Fibroblast of lung (primary cell): ENCODE data around the gene PRKCH. TPM values are rescaled to one million over a fixed set of nuclear protein-coding genes. Genes with fewer than 3 reads are reported as not detected.

Source experiments
- DNase-seq, 2 donors: peaks; one replicate each; pipeline versions ENCODE4 v3.0.0 to v3.0.0-alpha.2; 2010; ENCODE audit warnings: low read depth in 2 of 2
- H2AFZ ChIP-seq: 2 replicates; pipeline ENCODE4 v1.5.1; 2012; ENCODE audit warnings: low read length, control low read depth, inconsistent platforms
- H3K27ac ChIP-seq: 2 replicates; pipeline ENCODE4 v1.5.1; 2011; ENCODE audit warnings: low read length, control low read depth; ENCODE audit not compliant: insufficient read depth
- H3K27me3 ChIP-seq: 2 replicates; pipeline ENCODE4 v1.5.1; 2011; ENCODE audit warnings: mild to moderate bottlenecking, low read length; ENCODE audit not compliant: control insufficient read depth, insufficient read depth
- H3K36me3 ChIP-seq: 2 replicates; pipeline ENCODE4 v1.5.1; 2011; ENCODE audit warnings: low read length; ENCODE audit not compliant: control insufficient read depth, insufficient read depth
- H3K4me1 ChIP-seq: 2 replicates; pipeline ENCODE4 v1.5.1; 2011; ENCODE audit warnings: low read length; ENCODE audit not compliant: control insufficient read depth, insufficient read depth; ENCODE audit errors: extremely low read depth
- H3K4me2 ChIP-seq: 2 replicates; pipeline ENCODE4 v1.5.1; 2011; ENCODE audit warnings: low read length, control low read depth; ENCODE audit not compliant: insufficient read depth; ENCODE audit errors: extremely low read depth
- H3K4me3 ChIP-seq, 4 experiments: fragments of 200-600 bp in 1 of 4; sonication (generic) in 1 of 4; replicated peaks in 1 of 4; 2 replicates each; pipeline ENCODE4 v1.5.1; 2011 to 2016; ENCODE audit warnings: low read length in 4 of 4, low read depth in 3 of 4, mild to moderate bottlenecking in 3 of 4, control low read depth in 2 of 4, inconsistent platforms in 1 of 4, mixed read lengths in 1 of 4; ENCODE audit not compliant: insufficient read depth in 1 of 4; ENCODE audit errors: control extremely low read depth in 1 of 4
- H3K79me2 ChIP-seq: 2 replicates; pipeline ENCODE4 v1.5.1; 2012; ENCODE audit warnings: mild to moderate bottlenecking, low read length, inconsistent platforms; ENCODE audit not compliant: control insufficient read depth, insufficient read depth
- H3K9ac ChIP-seq: 2 replicates; pipeline ENCODE4 v1.5.1; 2011; ENCODE audit warnings: mild to moderate bottlenecking, low read length, control low read depth; ENCODE audit not compliant: insufficient read depth
- H3K9me3 ChIP-seq: 2 replicates; pipeline ENCODE4 v1.5.1; 2012; ENCODE audit warnings: low read depth, low read length; ENCODE audit not compliant: control insufficient read depth, insufficient read depth
- H4K20me1 ChIP-seq: 2 replicates; pipeline ENCODE4 v1.5.1; 2011; ENCODE audit warnings: low read length; ENCODE audit not compliant: control insufficient read depth, insufficient read depth; ENCODE audit errors: extremely low read depth
- EZH2 ChIP-seq: IDR thresholded peaks from 2 replicates; pipeline ENCODE4 v1.5.1; 2012; ENCODE audit warnings: low read length, control low read depth, mild to moderate bottlenecking; ENCODE audit errors: missing control alignments
- polyA plus RNA-seq, 2 donors: library from polyadenylated mRNA; depleted of rRNA in 1 of 2; stranded (reverse) in 1 of 2; unstranded in 1 of 2; fragments of >200 nt; gene quantifications; 2 replicates each; pipeline ENCODE4 v1.2.1, GENCODE V29; 2011 to 2012; ENCODE audit warnings: missing spikeins in 1 of 2
- total RNA-seq: library from RNA; depleted of rRNA; stranded (reverse); fragments of >200 nt; gene quantifications from 2 replicates; pipeline ENCODE4 v1.2.1, GENCODE V29; 2014
- TF ChIP-seq, protein P1 (sequence below), 2 donors: IDR thresholded peaks in 1 of 2; conservative IDR thresholded peaks in 1 of 2; 1 replicate in 1 of 2; 2 replicates in 1 of 2; pipeline ENCODE4 v1.5.1; 2011 to 2012; ENCODE audit warnings: low read length in 2 of 2, control low read depth in 1 of 2, inconsistent platforms in 1 of 2, low read depth in 1 of 2, mild to moderate bottlenecking in 1 of 2

The PRKCH gene
- total and polyA plus RNA-seq, 2 donors (not counting 1 experiment from before 2014, with no cell fraction given): 2.9 to 5.4 TPM

GRCh38 chr14:61494018-61494417 lies 172.6 kb downstream of the PRKCH start:
- H3K4me1 ChIP-seq: peaks cover 23% of the 10 kb centered on the region
- H3K4me2 ChIP-seq: peak overlapping the region; percentile 58

GRCh38 chr14:61495809-61496208 lies 174.4 kb downstream of the PRKCH start:
- Histone ChIP-seq H3K79me2 (no peaks in the 10 kb centered on the region), H3K9ac (no peak overlapping the region), H3K4me3 (no peak overlapping the region), H3K36me3 (no peaks in the 10 kb centered on the region), H3K9me3 (no peaks in the 10 kb centered on the region), H4K20me1 (no peaks in the 10 kb centered on the region), H3K27me3 (no peaks in the 10 kb centered on the region), H2AFZ (no peak overlapping the region), H3K27ac (no peak overlapping the region), H3K4me1 (peaks cover 14% of the 10 kb centered on the region), H3K4me2 (no peak overlapping the region)
- DNase-seq: no peak
- TF ChIP-seq, protein P1, sequence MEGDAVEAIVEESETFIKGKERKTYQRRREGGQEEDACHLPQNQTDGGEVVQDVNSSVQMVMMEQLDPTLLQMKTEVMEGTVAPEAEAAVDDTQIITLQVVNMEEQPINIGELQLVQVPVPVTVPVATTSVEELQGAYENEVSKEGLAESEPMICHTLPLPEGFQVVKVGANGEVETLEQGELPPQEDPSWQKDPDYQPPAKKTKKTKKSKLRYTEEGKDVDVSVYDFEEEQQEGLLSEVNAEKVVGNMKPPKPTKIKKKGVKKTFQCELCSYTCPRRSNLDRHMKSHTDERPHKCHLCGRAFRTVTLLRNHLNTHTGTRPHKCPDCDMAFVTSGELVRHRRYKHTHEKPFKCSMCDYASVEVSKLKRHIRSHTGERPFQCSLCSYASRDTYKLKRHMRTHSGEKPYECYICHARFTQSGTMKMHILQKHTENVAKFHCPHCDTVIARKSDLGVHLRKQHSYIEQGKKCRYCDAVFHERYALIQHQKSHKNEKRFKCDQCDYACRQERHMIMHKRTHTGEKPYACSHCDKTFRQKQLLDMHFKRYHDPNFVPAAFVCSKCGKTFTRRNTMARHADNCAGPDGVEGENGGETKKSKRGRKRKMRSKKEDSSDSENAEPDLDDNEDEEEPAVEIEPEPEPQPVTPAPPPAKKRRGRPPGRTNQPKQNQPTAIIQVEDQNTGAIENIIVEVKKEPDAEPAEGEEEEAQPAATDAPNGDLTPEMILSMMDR (conservative IDR thresholded peaks at IDR 0.05 in 1 of 2, IDR thresholded peaks at IDR 0.05 in 1 of 2; ENCODE audit: low read depth in 1 of 2, low read length in 2 of 2): no peak
- no peak for TF ChIP-seq EZH2

More at GRCh38 chr14:61494018-61494417, 172.6 kb downstream of the PRKCH start:
- no peak overlapping the region for H3K27ac ChIP-seq
- no peaks in the 10 kb centered on the region for H3K79me2 ChIP-seq
- H2AFZ ChIP-seq: no peak overlapping the region
- no peaks in the 10 kb centered on the region for H3K36me3 ChIP-seq
- H3K27me3 ChIP-seq: no peaks in the 10 kb centered on the region
- TF ChIP-seq, protein P1 (conservative IDR thresholded peaks at IDR 0.05 in 1 of 2, IDR thresholded peaks at IDR 0.05 in 1 of 2; ENCODE audit: low read depth in 1 of 2, low read length in 2 of 2): no peak
- H3K9ac ChIP-seq: no peak overlapping the region
- no peaks in the 10 kb centered on the region for H4K20me1 ChIP-seq
- H3K4me3 ChIP-seq: no peak overlapping the region
- DNase-seq: no peak
- no peaks in the 10 kb centered on the region for H3K9me3 ChIP-seq

- Histone ChIP-seq H3K9me3 (no peaks in the 10 kb centered on the region), H3K36me3 (no peaks in the 10 kb centered on the region), H3K27ac (no peak overlapping the region), H3K79me2 (no peaks in the 10 kb centered on the region), H3K4me2 (no peak overlapping the region), H4K20me1 (no peaks in the 10 kb centered on the region), H3K4me3 (no peak overlapping the region), H3K27me3 (no peaks in the 10 kb centered on the region), H3K4me1 (peaks cover 5% of the 10 kb centered on the region), H2AFZ (no peak overlapping the region), H3K9ac (no peak overlapping the region)
- peak in 1 of 2 donors; percentile 77 for DNase-seq
- TF ChIP-seq EZH2: no peak
- TF ChIP-seq, protein P1 (conservative IDR thresholded peaks at IDR 0.05 in 1 of 2, IDR thresholded peaks at IDR 0.05 in 1 of 2; ENCODE audit: low read depth in 1 of 2, low read length in 2 of 2): no peak
Measured at GRCh38 chr14:61498303-61498702, 176.9 kb downstream of the PRKCH start.
